OCI-LY1 (cell line): Measurements from ENCODE around the gene TANC1.

Source experiments
- H2AFZ ChIP-seq: fragments of 200-600 bp; sonication (generic), shearing (Covaris generic); 2 replicates; pipeline ENCODE4 v1.6.0; 2014; ENCODE audit warnings: antibody characterized with exemption, mild to moderate bottlenecking, low read length
- H3F3A ChIP-seq: fragments of 200-600 bp; sonication (generic), shearing (Covaris generic); 2 replicates; pipeline ENCODE4 v1.6.0; 2014; ENCODE audit warnings: mild to moderate bottlenecking, antibody characterized with exemption, low read length, moderate library complexity; ENCODE audit not compliant: insufficient read depth
- H3K27ac ChIP-seq: fragments of 200-600 bp; sonication (generic); 2 replicates; pipeline ENCODE4 v1.5.1; 2014; ENCODE audit warnings: low read length, mixed run types, mild to moderate bottlenecking, low read depth; ENCODE audit not compliant: poor library complexity, severe bottlenecking
- H3K27me3 ChIP-seq: fragments of 200-600 bp; sonication (generic); 2 replicates; pipeline ENCODE4 v1.6.0; 2014; ENCODE audit warnings: antibody characterized with exemption, mild to moderate bottlenecking, low read length, moderate library complexity; ENCODE audit not compliant: insufficient read depth
- H3K36me3 ChIP-seq: fragments of 200-600 bp; sonication (generic); 2 replicates; pipeline ENCODE4 v1.6.1; 2014; ENCODE audit warnings: mild to moderate bottlenecking, antibody characterized with exemption, low read length, moderate library complexity, mixed read lengths; ENCODE audit not compliant: insufficient read depth
- H3K4me1 ChIP-seq: fragments of 200-600 bp; sonication (generic); 2 replicates; pipeline ENCODE4 v1.5.1; 2014; ENCODE audit warnings: mild to moderate bottlenecking, low read length, moderate library complexity; ENCODE audit not compliant: insufficient read depth, severe bottlenecking
- H3K4me2 ChIP-seq: fragments of 200-600 bp; sonication (generic), shearing (Covaris generic); 2 replicates; pipeline ENCODE4 v1.6.1; 2014; ENCODE audit warnings: low read length
- H3K4me3 ChIP-seq: fragments of 200-600 bp; sonication (generic); 2 replicates; pipeline ENCODE4 v1.5.1; 2014; ENCODE audit warnings: low read length, low read depth, mild to moderate bottlenecking, mixed read lengths; ENCODE audit not compliant: poor library complexity, severe bottlenecking
- H3K79me2 ChIP-seq: fragments of 200-600 bp; shearing (Covaris generic); 2 replicates; pipeline ENCODE4 v1.6.1; 2016; ENCODE audit warnings: mixed run types, low read length, mixed read lengths; ENCODE audit not compliant: insufficient read depth
- H3K9ac ChIP-seq: fragments of 200-600 bp; sonication (generic), shearing (Covaris generic); 2 replicates; pipeline ENCODE4 v1.6.1; 2014; ENCODE audit warnings: mild to moderate bottlenecking, low read length, mixed read lengths
- H3K9me2 ChIP-seq: fragments of 200-600 bp; sonication (generic), shearing (Covaris generic); 2 replicates; pipeline ENCODE4 v1.6.1; 2014; ENCODE audit warnings: low read depth, mild to moderate bottlenecking, low read length, mixed read lengths
- H3K9me3 ChIP-seq: fragments of 200-600 bp; shearing (Covaris generic); 2 replicates; pipeline ENCODE4 v1.6.1; 2014; ENCODE audit warnings: low read length, mixed read lengths
- H4K20me1 ChIP-seq: fragments of 200-600 bp; sonication (generic), shearing (Covaris generic); 2 replicates; pipeline ENCODE4 v1.6.0; 2016; ENCODE audit warnings: mild to moderate bottlenecking, low read length; ENCODE audit not compliant: insufficient read depth
- EZH2 ChIP-seq: fragments of 200-600 bp; sonication (generic), shearing (Covaris generic); IDR thresholded peaks from 2 replicates; pipeline ENCODE4 v1.8.0; 2017; ENCODE audit warnings: borderline replicate concordance, mixed run types, mild to moderate bottlenecking, antibody characterized with exemption, low read length, moderate library complexity, mixed read lengths
- TF ChIP-seq, protein P1 (sequence below): fragments of 200-600 bp; sonication (generic), shearing (Covaris generic); IDR thresholded peaks from 2 replicates; pipeline ENCODE4 v1.5.1; 2017; ENCODE audit warnings: mild to moderate bottlenecking, antibody characterized with exemption, low read length, moderate library complexity, mixed read lengths

TANC1 gene

DNA sequence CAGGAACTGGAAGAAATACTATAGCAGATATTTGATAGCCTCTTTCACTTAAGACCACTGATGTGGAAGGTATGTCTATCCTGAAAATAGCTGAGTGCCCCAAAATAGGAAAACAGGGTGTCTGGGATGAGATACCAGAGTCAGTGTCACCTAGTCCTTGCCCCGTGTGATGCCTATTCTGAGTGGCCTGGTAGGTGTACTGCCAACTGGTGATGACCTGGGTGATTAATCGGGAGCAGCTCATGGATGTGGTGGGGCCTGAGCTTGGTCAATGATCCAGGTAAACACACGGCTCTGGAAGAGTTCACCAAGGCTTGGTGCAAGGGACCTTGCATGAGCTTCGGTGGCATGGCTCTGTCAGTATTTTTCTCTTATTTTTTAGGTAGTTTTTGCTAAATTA is 95.2 kb downstream of the TANC1 start:
- Histone ChIP-seq H3K36me3 (no peaks in the 10 kb centered on the region), H2AFZ (no peak overlapping the region), H3K9me2 (no peaks in the 10 kb centered on the region), H3K27me3 (no peaks in the 10 kb centered on the region), H3K4me1 (peaks cover 10% of the 10 kb centered on the region), H3K9me3 (no peaks in the 10 kb centered on the region), H3K4me2 (no peak overlapping the region), H3F3A (no peaks in the 10 kb centered on the region), H4K20me1 (no peaks in the 10 kb centered on the region), H3K27ac (no peak overlapping the region), H3K9ac (no peak overlapping the region), H3K4me3 (no peak overlapping the region), H3K79me2 (no peaks in the 10 kb centered on the region)
- no peak for TF ChIP-seq EZH2
- TF ChIP-seq, protein P1, sequence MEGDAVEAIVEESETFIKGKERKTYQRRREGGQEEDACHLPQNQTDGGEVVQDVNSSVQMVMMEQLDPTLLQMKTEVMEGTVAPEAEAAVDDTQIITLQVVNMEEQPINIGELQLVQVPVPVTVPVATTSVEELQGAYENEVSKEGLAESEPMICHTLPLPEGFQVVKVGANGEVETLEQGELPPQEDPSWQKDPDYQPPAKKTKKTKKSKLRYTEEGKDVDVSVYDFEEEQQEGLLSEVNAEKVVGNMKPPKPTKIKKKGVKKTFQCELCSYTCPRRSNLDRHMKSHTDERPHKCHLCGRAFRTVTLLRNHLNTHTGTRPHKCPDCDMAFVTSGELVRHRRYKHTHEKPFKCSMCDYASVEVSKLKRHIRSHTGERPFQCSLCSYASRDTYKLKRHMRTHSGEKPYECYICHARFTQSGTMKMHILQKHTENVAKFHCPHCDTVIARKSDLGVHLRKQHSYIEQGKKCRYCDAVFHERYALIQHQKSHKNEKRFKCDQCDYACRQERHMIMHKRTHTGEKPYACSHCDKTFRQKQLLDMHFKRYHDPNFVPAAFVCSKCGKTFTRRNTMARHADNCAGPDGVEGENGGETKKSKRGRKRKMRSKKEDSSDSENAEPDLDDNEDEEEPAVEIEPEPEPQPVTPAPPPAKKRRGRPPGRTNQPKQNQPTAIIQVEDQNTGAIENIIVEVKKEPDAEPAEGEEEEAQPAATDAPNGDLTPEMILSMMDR, result no peak

DNA sequence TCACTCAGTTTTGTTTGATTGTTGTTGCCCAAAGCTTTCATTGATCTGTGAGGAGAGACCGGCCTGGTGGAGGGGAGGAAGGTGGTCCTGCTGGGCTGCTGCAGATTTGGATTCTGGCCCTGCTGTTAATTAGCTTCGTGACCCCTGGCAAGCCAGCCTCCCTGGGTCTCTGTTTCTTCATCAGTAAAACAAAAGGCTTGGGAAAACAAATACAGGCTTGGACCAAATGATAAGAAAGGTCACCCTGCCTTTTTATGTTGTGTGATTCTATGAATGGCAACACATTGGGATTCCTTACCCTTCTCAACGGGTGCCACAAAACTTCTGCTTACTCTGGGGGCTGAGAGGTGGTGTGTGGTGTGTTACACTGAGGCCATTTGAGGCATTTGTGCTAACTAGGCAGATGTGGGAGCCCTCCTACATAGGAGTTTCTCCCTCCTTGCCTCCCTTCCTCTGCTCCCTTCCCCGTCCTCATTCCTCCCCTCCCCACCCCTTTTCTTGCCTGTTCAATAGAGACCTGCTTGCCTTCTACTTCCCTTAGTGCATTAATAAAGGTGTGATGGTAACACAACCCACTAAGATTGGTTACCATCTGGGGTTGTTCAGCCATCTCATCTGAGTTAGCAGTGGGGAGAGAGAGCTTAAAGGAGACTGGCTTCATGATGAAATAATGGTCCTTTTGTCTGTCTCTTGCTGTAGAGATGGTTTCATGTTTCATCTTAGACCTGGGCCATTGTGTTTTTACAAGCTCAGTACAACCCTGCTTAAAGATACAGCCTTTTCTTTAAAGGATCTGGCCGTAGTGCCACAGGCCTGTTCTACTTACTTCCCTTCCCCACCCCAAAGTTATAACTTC is 96.2 kb downstream of the TANC1 start:
- TF ChIP-seq, protein P1, result no peak
- no peak for TF ChIP-seq EZH2
- H3K9me2 ChIP-seq, result no peaks in the 10 kb centered on the region
- H2AFZ ChIP-seq, result no peak overlapping the region
- no peaks in the 10 kb centered on the region for H3K9me3 ChIP-seq
- no peaks in the 10 kb centered on the region for H3K36me3 ChIP-seq
- no peak overlapping the region for H3K27ac ChIP-seq
- H3K27me3 ChIP-seq, result no peaks in the 10 kb centered on the region
- peaks cover 16% of the 10 kb centered on the region for H3K4me1 ChIP-seq
- H3K9ac ChIP-seq, result no peak overlapping the region
- H3K4me3 ChIP-seq, result no peak overlapping the region
- no peaks in the 10 kb centered on the region for H3F3A ChIP-seq
- no peak overlapping the region for H3K4me2 ChIP-seq
- H4K20me1 ChIP-seq, result no peaks in the 10 kb centered on the region
- no peaks in the 10 kb centered on the region for H3K79me2 ChIP-seq

DNA sequence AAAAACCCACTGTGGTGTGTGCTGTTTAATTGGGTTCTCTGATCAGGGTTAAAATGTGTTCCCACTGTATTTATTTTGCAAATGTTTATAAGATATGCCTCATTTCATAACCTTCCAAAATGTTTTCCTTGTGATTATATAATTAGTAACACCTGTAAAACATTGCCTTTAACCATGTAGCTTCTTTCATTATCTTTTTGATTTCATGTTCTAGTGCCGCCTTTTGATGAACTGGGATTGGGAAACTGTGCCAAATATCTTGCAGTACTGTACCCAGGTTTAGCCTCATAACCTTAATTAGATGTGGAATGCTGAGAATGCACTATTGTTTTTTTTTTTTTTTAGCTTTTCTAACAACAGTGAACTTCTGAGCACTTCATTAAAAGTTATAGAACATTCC is 96.9 kb downstream of the TANC1 start:
- Histone ChIP-seq H3K9me2 (no peaks in the 10 kb centered on the region), H3K9ac (no peak overlapping the region), H3K4me2 (no peak overlapping the region), H3F3A (no peaks in the 10 kb centered on the region), H2AFZ (no peak overlapping the region), H3K4me1 (peaks cover 20% of the 10 kb centered on the region), H3K4me3 (no peak overlapping the region), H3K9me3 (no peaks in the 10 kb centered on the region), H4K20me1 (no peaks in the 10 kb centered on the region), H3K79me2 (no peaks in the 10 kb centered on the region), H3K27me3 (no peaks in the 10 kb centered on the region), H3K27ac (no peak overlapping the region), H3K36me3 (no peaks in the 10 kb centered on the region)
- no peak for TF ChIP-seq EZH2
- TF ChIP-seq, protein P1, result no peak
